Neural crest cell (in vitro differentiated cells): ENCODE results near the gene CACNB1. TPM values are rescaled to one million over a fixed set of nuclear protein-coding genes. Genes with fewer than 3 reads are reported as not detected.
A peak's percentile ranks its signal among the peaks of the same experiment; 100 is the strongest.

Source experiments
- DNase-seq: peaks from one replicate; pipeline ENCODE4 v3.0.0; 2021; ENCODE audit warnings: low read depth, mixed read lengths, low spot score
- H3K27ac Mint-ChIP-seq: one replicate; pipeline ENCODE4 v1.8.0; 2021; ENCODE audit warnings: mild to moderate bottlenecking, mixed read lengths; ENCODE audit not compliant: unreplicated experiment
- H3K27me3 Mint-ChIP-seq: 2 replicates; pipeline ENCODE4 v1.8.0; 2021; ENCODE audit warnings: low read depth, mild to moderate bottlenecking, mixed read lengths
- H3K36me3 Mint-ChIP-seq: 2 replicates; pipeline ENCODE4 v1.8.0; 2021; ENCODE audit warnings: low read depth, mild to moderate bottlenecking, mixed read lengths
- H3K4me1 Mint-ChIP-seq: 2 replicates; pipeline ENCODE4 v1.8.0; 2021; ENCODE audit warnings: mixed read lengths
- H3K4me3 Mint-ChIP-seq: one replicate; pipeline ENCODE4 v1.8.0; 2021; ENCODE audit warnings: mild to moderate bottlenecking, mixed read lengths
- H3K9me3 Mint-ChIP-seq: 2 replicates; pipeline ENCODE4 v1.8.0; 2021; ENCODE audit warnings: mixed read lengths
- total RNA-seq: library from RNA; stranded (reverse); gene quantifications from 2 replicates; pipeline ENCODE4 v1.2.1, GENCODE V29; 2021
- TF ChIP-seq, protein P1 (sequence below): fragments of 200-600 bp; sonication (generic); conservative IDR thresholded peaks from 2 replicates; pipeline ENCODE4 v1.5.0; 2021; ENCODE audit warnings: antibody characterized with exemption, mild to moderate bottlenecking

Gene CACNB1
- total RNA-seq, 1 donor from 2014 or later: 16.2 TPM

DNA sequence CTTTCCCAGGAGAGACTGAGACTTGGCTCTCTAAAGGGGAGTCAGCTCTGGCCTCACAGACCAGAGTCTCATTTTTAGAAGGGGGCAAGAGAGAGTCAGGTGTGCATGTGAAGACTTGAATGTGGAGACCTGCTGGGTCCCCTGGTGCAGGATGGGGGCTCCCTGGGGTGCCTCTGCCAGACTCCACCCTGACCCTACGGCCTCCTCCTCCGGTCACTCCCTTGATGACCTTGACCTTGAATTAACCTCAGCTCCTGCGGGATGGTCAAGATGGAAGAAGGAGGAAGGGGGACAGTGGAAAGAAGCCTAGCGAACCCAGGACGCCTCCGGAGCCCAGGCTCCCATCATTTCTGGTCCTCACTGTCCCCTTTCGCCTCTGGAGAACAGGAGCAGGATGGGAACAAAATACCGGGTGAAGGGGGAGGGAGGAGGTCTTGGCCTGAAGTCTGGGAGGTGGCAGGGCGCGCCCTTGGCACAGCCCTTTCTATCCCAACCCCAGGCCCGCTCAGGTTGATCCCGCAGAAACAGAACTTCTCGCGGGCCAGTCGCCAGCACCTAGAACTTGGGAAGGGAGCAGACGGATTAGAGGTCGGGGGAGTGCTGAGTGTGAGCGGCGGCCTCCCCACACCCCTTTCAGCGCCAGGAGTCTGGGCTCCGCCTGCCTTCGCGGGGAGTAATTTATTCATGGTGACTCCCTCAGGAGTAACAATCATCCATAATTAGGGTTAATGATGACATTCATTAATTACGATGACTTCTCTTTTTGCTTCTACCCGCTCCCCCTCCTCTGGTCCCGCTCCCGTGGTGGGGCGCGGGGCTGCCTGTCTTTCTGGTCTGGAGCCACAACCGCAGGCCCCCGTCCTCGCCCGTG lies 26.7 kb upstream of the CACNB1 start:
- no peaks in the 10 kb centered on the region for H3K9me3 Mint-ChIP-seq
- H3K36me3 Mint-ChIP-seq: no peaks in the 10 kb centered on the region
- H3K27ac Mint-ChIP-seq: no peak overlapping the region
- TF ChIP-seq, protein P1, sequence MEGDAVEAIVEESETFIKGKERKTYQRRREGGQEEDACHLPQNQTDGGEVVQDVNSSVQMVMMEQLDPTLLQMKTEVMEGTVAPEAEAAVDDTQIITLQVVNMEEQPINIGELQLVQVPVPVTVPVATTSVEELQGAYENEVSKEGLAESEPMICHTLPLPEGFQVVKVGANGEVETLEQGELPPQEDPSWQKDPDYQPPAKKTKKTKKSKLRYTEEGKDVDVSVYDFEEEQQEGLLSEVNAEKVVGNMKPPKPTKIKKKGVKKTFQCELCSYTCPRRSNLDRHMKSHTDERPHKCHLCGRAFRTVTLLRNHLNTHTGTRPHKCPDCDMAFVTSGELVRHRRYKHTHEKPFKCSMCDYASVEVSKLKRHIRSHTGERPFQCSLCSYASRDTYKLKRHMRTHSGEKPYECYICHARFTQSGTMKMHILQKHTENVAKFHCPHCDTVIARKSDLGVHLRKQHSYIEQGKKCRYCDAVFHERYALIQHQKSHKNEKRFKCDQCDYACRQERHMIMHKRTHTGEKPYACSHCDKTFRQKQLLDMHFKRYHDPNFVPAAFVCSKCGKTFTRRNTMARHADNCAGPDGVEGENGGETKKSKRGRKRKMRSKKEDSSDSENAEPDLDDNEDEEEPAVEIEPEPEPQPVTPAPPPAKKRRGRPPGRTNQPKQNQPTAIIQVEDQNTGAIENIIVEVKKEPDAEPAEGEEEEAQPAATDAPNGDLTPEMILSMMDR: no peak
- H3K4me3 Mint-ChIP-seq: peak overlapping the region; percentile 69
- H3K27me3 Mint-ChIP-seq: peaks cover 63% of the 10 kb centered on the region
- no peak for DNase-seq
- peaks cover 8% of the 10 kb centered on the region for H3K4me1 Mint-ChIP-seq

DNA sequence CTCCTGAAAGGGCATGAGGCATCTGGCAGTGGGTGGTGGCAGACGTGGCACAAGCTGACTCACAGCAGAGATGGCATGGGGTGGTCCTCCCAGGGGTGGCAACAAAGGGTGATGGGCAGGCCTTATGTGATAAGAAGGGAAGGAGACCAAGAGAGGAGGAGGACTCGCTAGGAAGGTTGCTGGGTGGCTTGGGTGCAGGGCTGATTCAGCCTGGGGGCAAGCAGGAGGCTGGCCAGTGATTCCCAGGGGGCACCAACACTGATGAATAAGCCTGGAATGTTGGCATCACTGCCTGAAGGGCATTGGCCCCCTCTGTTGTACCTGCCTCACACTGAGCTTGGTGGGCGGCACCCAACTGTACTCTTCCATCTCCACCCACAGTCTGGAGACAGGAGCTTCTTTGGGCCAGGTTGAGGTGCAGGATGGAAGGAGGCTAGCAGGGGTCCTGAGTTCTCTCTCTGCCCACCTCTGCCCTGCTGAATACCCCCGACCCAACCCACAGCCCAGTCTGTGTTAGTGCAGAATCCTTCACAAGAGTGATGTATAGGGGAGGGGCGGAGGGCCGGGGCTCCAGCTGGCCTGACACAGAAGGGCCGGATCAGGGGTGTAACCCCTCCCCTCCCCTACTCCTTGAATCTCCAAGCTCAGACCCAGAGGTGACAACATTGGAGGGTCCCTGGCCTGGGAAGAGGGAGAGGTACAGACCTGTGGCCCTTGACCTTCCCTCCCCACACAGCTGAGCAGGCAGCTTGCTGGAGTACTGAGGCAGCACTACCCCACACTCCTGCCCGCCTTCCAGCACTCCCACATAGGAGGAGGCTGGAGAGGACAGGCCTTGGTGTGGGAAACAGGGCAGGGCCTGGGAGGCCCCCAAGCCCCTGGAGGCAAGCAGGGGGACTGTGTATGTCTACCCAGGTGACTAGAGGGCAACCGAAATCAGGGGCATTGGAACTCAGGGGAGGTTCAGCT lies 25.7 kb upstream of the CACNB1 start:
- H3K36me3 Mint-ChIP-seq: no peaks in the 10 kb centered on the region
- H3K4me1 Mint-ChIP-seq: peaks cover 6% of the 10 kb centered on the region
- H3K9me3 Mint-ChIP-seq: no peaks in the 10 kb centered on the region
- peak overlapping the region; percentile 69 for H3K4me3 Mint-ChIP-seq
- H3K27ac Mint-ChIP-seq: no peak overlapping the region
- no peak for DNase-seq
- peaks cover 73% of the 10 kb centered on the region for H3K27me3 Mint-ChIP-seq
- TF ChIP-seq, protein P1: no peak

DNA sequence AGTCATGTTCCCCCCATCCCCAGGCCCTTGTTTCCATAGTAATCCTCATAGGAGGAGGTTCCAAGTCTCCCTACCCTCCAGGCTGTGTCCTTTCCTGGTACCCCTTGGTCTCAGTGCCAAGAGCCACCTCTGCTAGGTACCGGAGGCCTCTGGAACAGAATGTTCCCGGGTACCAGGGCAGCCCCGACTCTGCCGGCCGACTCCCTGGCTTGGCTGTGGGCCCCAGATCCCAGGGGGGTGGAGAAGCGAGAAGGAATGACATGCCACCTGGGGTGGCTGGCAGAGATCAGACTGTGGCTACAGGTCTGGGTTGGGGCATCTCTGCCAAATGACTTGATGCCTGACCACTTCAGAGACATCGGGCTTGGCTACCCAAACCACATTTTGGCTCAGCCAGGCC lies 24.7 kb upstream of the CACNB1 start:
- Mint-ChIP-seq H3K36me3 (no peaks in the 10 kb centered on the region), H3K4me1 (peaks cover 6% of the 10 kb centered on the region), H3K27ac (no peak overlapping the region), H3K9me3 (no peaks in the 10 kb centered on the region), H3K27me3 (peaks cover 72% of the 10 kb centered on the region), H3K4me3 (no peak overlapping the region)
- TF ChIP-seq, protein P1: no peak
- no peak for DNase-seq

DNA sequence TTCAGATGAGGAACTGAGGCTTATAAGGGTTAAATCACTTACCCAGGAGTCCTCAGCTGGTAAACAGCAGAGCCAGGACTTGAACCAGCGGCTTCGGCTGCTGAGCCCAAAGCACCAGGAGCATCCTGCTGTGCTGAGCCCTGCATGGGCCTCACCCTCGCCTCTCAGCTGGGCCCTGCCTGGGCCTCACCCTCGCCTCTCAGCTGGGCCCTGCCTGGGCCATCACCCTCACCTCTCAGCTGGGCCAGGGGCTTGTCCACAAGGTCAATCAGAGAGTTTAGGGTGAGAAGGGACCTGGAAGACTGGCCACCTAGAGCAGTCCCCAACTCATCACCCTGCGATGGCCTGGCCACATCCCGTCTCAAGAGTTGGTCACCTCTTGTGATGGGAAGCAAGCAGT lies 24.1 kb upstream of the CACNB1 start:
- H3K9me3 Mint-ChIP-seq: no peaks in the 10 kb centered on the region
- H3K4me1 Mint-ChIP-seq: peaks cover 6% of the 10 kb centered on the region
- H3K27ac Mint-ChIP-seq: peak overlapping the region; percentile 43
- H3K36me3 Mint-ChIP-seq: no peaks in the 10 kb centered on the region
- H3K27me3 Mint-ChIP-seq: peaks cover 77% of the 10 kb centered on the region
- no peak overlapping the region for H3K4me3 Mint-ChIP-seq
- TF ChIP-seq, protein P1: no peak
- no peak for DNase-seq

DNA sequence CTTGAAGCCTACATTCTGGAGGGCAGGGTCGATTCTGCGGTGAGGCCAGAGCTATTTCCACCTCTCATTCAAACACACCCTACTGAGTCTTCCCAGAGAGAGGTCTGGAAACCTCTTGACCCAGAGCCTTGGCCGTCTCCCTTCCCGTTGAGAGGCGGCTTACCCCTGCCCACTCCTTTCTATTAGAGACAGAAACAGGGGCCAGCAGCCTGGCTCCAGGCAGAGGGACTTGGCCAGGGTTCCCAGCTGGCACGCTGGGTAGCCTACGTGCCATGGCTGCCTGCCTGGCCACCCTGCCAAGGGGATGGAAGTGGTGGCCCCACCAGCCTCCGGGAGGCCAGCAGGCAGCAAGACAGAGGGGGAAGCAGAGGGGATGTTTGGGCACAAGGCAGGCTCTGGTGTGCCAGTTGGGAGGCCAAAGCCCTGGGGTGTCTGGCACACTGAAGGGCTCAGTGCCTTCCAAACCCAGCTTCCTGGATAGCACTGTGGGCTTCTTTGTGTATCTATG lies 22.2 kb upstream of the CACNB1 start:
- DNase-seq: no peak
- H3K4me1 Mint-ChIP-seq: no peaks in the 10 kb centered on the region
- peaks cover 81% of the 10 kb centered on the region for H3K27me3 Mint-ChIP-seq
- TF ChIP-seq, protein P1: no peak
- H3K27ac Mint-ChIP-seq: no peak overlapping the region
- no peaks in the 10 kb centered on the region for H3K9me3 Mint-ChIP-seq
- H3K4me3 Mint-ChIP-seq: no peak overlapping the region
- no peaks in the 10 kb centered on the region for H3K36me3 Mint-ChIP-seq
